IMR-90 (cell line): ENCODE measurements around the gene NHSL2. TPM values are rescaled to one million over a fixed set of nuclear protein-coding genes. Genes with fewer than 3 reads are reported as not detected.

Experiments
- ATAC-seq: fragments of 200-7000 bp; cut with Tn5 transposase; 2 replicates; pipeline ENCODE4 v1.9.1; 2020; ENCODE audit warnings: low read depth, mild to moderate bottlenecking, moderate library complexity
- BruUV-seq: library from RNA; stranded (reverse); fragments of 400-500 nt; replicated peaks from 2 replicates; lab custom pipeline; 2021; lab: Mats Ljungman, UMichigan
- CTCF ChIA-PET: fragments of 300-600 bp; formaldehyde crosslinking; extraction: SDS; loops from one replicate; lab custom pipeline; 2021; ENCODE audit warnings: antibody characterized with exemption; lab: Yijun Ruan, JAX
- POLR2A ChIA-PET: fragments of 300-600 bp; sonication (Branson Sonifier 250); formaldehyde crosslinking; loops from one replicate; lab custom pipeline; 2022; ENCODE audit warnings: antibody characterized with exemption; ENCODE audit not compliant: unreplicated experiment; lab: Charles Lee
- DNase-seq: peaks from one replicate; pipeline ENCODE4 v3.0.0; 2013
- H2AFZ ChIP-seq: replicated peaks from 2 replicates; pipeline ENCODE3; 2013; ENCODE audit warnings: low read length, mild to moderate bottlenecking; ENCODE audit not compliant: poor library complexity
- H2AK5ac ChIP-seq: 2 replicates; pipeline ENCODE4 v1.6.1; 2013; ENCODE audit warnings: low read depth, low read length, inconsistent platforms
- H2AK9ac ChIP-seq: replicated peaks from 2 replicates; pipeline ENCODE3; 2013; ENCODE audit warnings: mild to moderate bottlenecking, low read depth, low read length, moderate library complexity; ENCODE audit not compliant: poor library complexity
- H2BK120ac ChIP-seq: 2 replicates; pipeline ENCODE4 v1.6.1; 2013; ENCODE audit warnings: low read depth, low read length, inconsistent platforms
- H2BK15ac ChIP-seq: 3 replicates; pipeline ENCODE4 v1.6.1; 2013; ENCODE audit warnings: low read depth, low read length, inconsistent platforms
- H2BK20ac ChIP-seq: 2 replicates; pipeline ENCODE4 v1.6.1; 2013; ENCODE audit warnings: low read depth, mild to moderate bottlenecking, inconsistent platforms, low read length, moderate library complexity
- H2BK5ac ChIP-seq: 2 replicates; pipeline ENCODE4 v1.6.1; 2013; ENCODE audit warnings: mild to moderate bottlenecking, low read depth, low read length, inconsistent platforms; ENCODE audit not compliant: poor library complexity, severe bottlenecking
- H3K14ac ChIP-seq: replicated peaks from 2 replicates; pipeline ENCODE4 v1.6.1; 2013; ENCODE audit warnings: low read depth, low read length, inconsistent platforms
- H3K18ac ChIP-seq: 2 replicates; pipeline ENCODE4 v1.6.1; 2013; ENCODE audit warnings: low read depth, low read length, control low read depth
- H3K23ac ChIP-seq: 2 replicates; pipeline ENCODE4 v1.6.1; 2013; ENCODE audit warnings: low read depth, low read length, inconsistent platforms
- H3K27ac ChIP-seq: 2 replicates; pipeline ENCODE4 v1.5.1; 2013; ENCODE audit warnings: mild to moderate bottlenecking, control low read depth, low read length; ENCODE audit not compliant: insufficient read depth
- H3K27me3 ChIP-seq: 2 replicates; pipeline ENCODE4 v1.6.1; 2013; ENCODE audit warnings: low read length; ENCODE audit not compliant: control insufficient read depth, insufficient read depth
- H3K36me3 ChIP-seq: 2 replicates; pipeline ENCODE4 v1.6.1; 2013; ENCODE audit warnings: low read length, mixed read lengths; ENCODE audit not compliant: control insufficient read depth, insufficient read depth
- H3K4ac ChIP-seq: 2 replicates; pipeline ENCODE4 v1.6.1; 2013; ENCODE audit warnings: low read depth, low read length, inconsistent platforms
- H3K4me1 ChIP-seq: 2 replicates; pipeline ENCODE4 v1.6.1; 2013; ENCODE audit warnings: low read length, mixed read lengths; ENCODE audit not compliant: control insufficient read depth, insufficient read depth
- H3K4me2 ChIP-seq: 2 replicates; pipeline ENCODE4 v1.6.1; 2013; ENCODE audit warnings: low read depth, mild to moderate bottlenecking, control low read depth, low read length, moderate library complexity
- H3K4me3 ChIP-seq: 2 replicates; pipeline ENCODE4 v1.5.1; 2013; ENCODE audit warnings: low read depth, mild to moderate bottlenecking, control low read depth, low read length, moderate library complexity; ENCODE audit not compliant: insufficient read depth
- H3K56ac ChIP-seq: 2 replicates; pipeline ENCODE4 v1.6.1; 2013; ENCODE audit warnings: low read length, inconsistent platforms; ENCODE audit not compliant: insufficient read depth; ENCODE audit errors: extremely low read depth
- H3K79me1 ChIP-seq, 2 experiments: 2 replicates each; pipeline ENCODE4 v1.6.1; 2013; ENCODE audit warnings: low read length in 2 of 2, inconsistent platforms in 1 of 2, low read depth in 1 of 2
- H3K9ac ChIP-seq: 2 replicates; pipeline ENCODE4 v1.6.1; 2013; ENCODE audit warnings: low read depth, low read length, control low read depth
- H3K9me1 ChIP-seq: 2 replicates; pipeline ENCODE4 v1.6.1; 2013; ENCODE audit warnings: low read length, inconsistent platforms; ENCODE audit not compliant: insufficient read depth
- H3K9me3 ChIP-seq: 2 replicates; pipeline ENCODE4 v1.6.1; 2013; ENCODE audit warnings: low read length; ENCODE audit not compliant: control insufficient read depth, insufficient read depth
- H4K20me1 ChIP-seq: 2 replicates; pipeline ENCODE4 v1.6.1; 2013; ENCODE audit warnings: low read length, inconsistent platforms; ENCODE audit not compliant: insufficient read depth
- H4K5ac ChIP-seq: 2 replicates; pipeline ENCODE4 v1.6.1; 2013; ENCODE audit warnings: mild to moderate bottlenecking, low read depth, low read length, control low read depth
- H4K8ac ChIP-seq, 2 experiments: 2 replicates each; pipeline ENCODE4 v1.6.1; 2013; ENCODE audit warnings: low read depth in 2 of 2, low read length in 2 of 2, control low read depth in 1 of 2, inconsistent platforms in 1 of 2
- H4K91ac ChIP-seq: 2 replicates; pipeline ENCODE4 v1.6.1; 2013; ENCODE audit warnings: low read depth, low read length, inconsistent platforms; ENCODE audit not compliant: insufficient read depth
- ELK1 ChIP-seq: fragments of 150-350 bp; IDR thresholded peaks from 2 replicates; pipeline ENCODE4 v1.6.1; 2016; ENCODE audit warnings: low read depth, mild to moderate bottlenecking, low read length, moderate library complexity, borderline replicate concordance
- POLR2A ChIP-seq: IDR thresholded peaks from 2 replicates; pipeline ENCODE4 v1.6.1; 2012; ENCODE audit warnings: mild to moderate bottlenecking, low read depth, low read length
- RCOR1 ChIP-seq: IDR thresholded peaks from 2 replicates; pipeline ENCODE4 v1.6.1; 2012; ENCODE audit warnings: mild to moderate bottlenecking, low read length, improper control_type of control experiment; ENCODE audit not compliant: insufficient replicate concordance
- WGBS, 2 experiments: methylation state at CpG; one replicate each; pipeline versions ENCODE4 v1.1.5 to v1.1.7; 2013; ENCODE audit warnings: missing lambda C conversion rate in 2 of 2; ENCODE audit not compliant: insufficient read length in 1 of 2; ENCODE audit errors: extremely low coverage in 2 of 2; 5-methylcytosine and 5-hydroxymethylcytosine counted together
- dilution Hi-C: fragments of 300-500 bp; cut with HindIII; formaldehyde crosslinking; loops from one replicate; pipeline ENCODE4 v1.14.3; 2018; ENCODE audit warnings: low sequenced_read_pairs; ENCODE audit not compliant: unreplicated experiment
- in situ Hi-C: fragments of 300-500 bp; cut with MboI; formaldehyde crosslinking; loops from 3 replicates; pipeline ENCODE4 v1.14.3; 2019; ENCODE audit warnings: low sequenced_read_pairs, inconsistent platforms, mixed read lengths
- intact Hi-C: fragments of 100-400 bp; cut with micrococcal nuclease; formaldehyde crosslinking; loops from 2 replicates; pipeline ENCODE4 v1.10.0; 2022
- polyA plus RNA-seq, 3 experiments: library from polyadenylated mRNA; depleted of rRNA; stranded (reverse); fragments of >200 nt; gene quantifications; 2 replicates each; pipeline ENCODE4 v1.2.3, GENCODE V29; 2012; ENCODE audit warnings: low replicate concordance in 1 of 3
- total RNA-seq: library from RNA; depleted of rRNA; stranded (reverse); fragments of >200 nt; gene quantifications from 2 replicates; pipeline ENCODE4 v1.2.3, GENCODE V29; 2012

Gene NHSL2
- total and polyA plus RNA-seq, 2 of the 4 experiments (the other 2 are of a cell fraction) = 0.72 to 0.75 TPM

- peak within 1 kb of the TSS; percentile 84 for H3K4me2 ChIP-seq
- peak within 1 kb of the TSS; percentile 86 for H3K9ac ChIP-seq
- no peak within 1 kb of the TSS for H2BK15ac ChIP-seq
- peaks cover 8 to 21% of the 10 kb centered on the region in 2 experiments for H3K79me1 ChIP-seq
- H3K4me1 ChIP-seq = peaks cover 2% of the 10 kb centered on the region
- peaks cover 5% of the 10 kb centered on the region; the same call in 1 of the 2 replicates for H3K9me1 ChIP-seq
- no peaks in the 10 kb centered on the region for H3K9me3 ChIP-seq
- peak within 1 kb of the TSS; percentile 72 for H3K27ac ChIP-seq
- H4K20me1 ChIP-seq = no peaks in the 10 kb centered on the region
- H2BK5ac ChIP-seq = peak within 1 kb of the TSS; percentile 70
- H3K14ac ChIP-seq = peak within 1 kb of the TSS; percentile 72
- TF ChIP-seq POLR2A (peak; percentile 57; the same call in 1 of the 2 replicates), RCOR1 (peak; percentile 18), ELK1 (no peak)
- peak within 1 kb of the TSS; percentile 65; the same call in 1 of the 2 replicates for H4K91ac ChIP-seq
- no TSS peak for BruUV-seq
- peak within 1 kb of the TSS; percentile 87 for H3K4me3 ChIP-seq
- in situ Hi-C loops (no loop called here), intact Hi-C loops (loop anchor here (2.0 kb wide), 1 partner anchor 163 kb away; no protein-coding TSS in a partner anchor), dilution Hi-C loops (no loop called here)
- 0 out of 2 replicates have a peak within 1 kb of the TSS, but pooled peaks have one; percentile 11 for H2BK120ac ChIP-seq
- H2AK5ac ChIP-seq = peak within 1 kb of the TSS; percentile 80
- peak within 1 kb of the TSS; percentile 77; the same call in 1 of the 2 replicates for H3K23ac ChIP-seq
- 15% methylated on average over 20 of the region's 46 CpGs; no CpG with 5 or more reads in 1 of the 2 experiments for WGBS, 2 experiments
- CTCF ChIA-PET = interaction anchor here (0.8 kb wide), 1 partner anchor 60 kb away, joined by 3 read pairs; no protein-coding TSS in a partner anchor
- peak within 1 kb of the TSS; percentile 43 for H2AK9ac ChIP-seq
- H4K8ac ChIP-seq = peak within 1 kb of the TSS; percentile 92 to 93
- no peaks in the 10 kb centered on the region for H3K36me3 ChIP-seq
- no peak within 1 kb of the TSS for H2BK20ac ChIP-seq
- peak; percentile 97 for DNase-seq
- ATAC-seq = peak; percentile 98
- H4K5ac ChIP-seq = peak within 1 kb of the TSS; percentile 77
- H3K18ac ChIP-seq = peak within 1 kb of the TSS; percentile 6; the same call in 1 of the 2 replicates
- peak within 1 kb of the TSS; percentile 95 for H2AFZ ChIP-seq
- peak within 1 kb of the TSS; percentile 81 for H3K56ac ChIP-seq
- H3K4ac ChIP-seq = peak within 1 kb of the TSS; percentile 74
- POLR2A ChIA-PET = no interaction called here
- peaks cover 7% of the 10 kb centered on the region; the same call in 1 of the 2 replicates for H3K27me3 ChIP-seq
These were observed 270.8 kb downstream of the NHSL2 start, which contains the start of gene PIN4 for GRCh38 chrX:72181178-72182125. Gene PIN4, plus strand, starts transcription at chrX:72181757. Its CDS starts 29 bp downstream, at chrX:72181786.
